ENCODE results near the gene ZNF346. TPM values are rescaled to one million over a fixed set of nuclear protein-coding genes. Genes with fewer than 3 reads are reported as not detected.

Gene ZNF346
- total RNA-seq, 2 donors from 2014 or later: 9.9 to 11.6 TPM

Other genes starting within 250 kb of the ZNF346 start
- gene UNC5A, start 212.1 kb upstream of the ZNF346 start, total RNA-seq: under 1 TPM; 0.35 to 0.50 TPM
- 10 to 100 TPM in 1 of 2 donors, 1 to 10 TPM in 1; 9.2 to 16.8 TPM for gene HK3, start 123.3 kb upstream of the ZNF346 start, total RNA-seq
- gene UIMC1, start 15.9 kb upstream of the ZNF346 start, total RNA-seq: 10 to 100 TPM; 25.4 to 32.1 TPM
- gene FGFR4, start 64.2 kb downstream of the ZNF346 start, total RNA-seq: 1 to 10 TPM in 1 of 2 donors, under 1 TPM in 1; 0.92 to 1.4 TPM
- gene NSD1, start 111.1 kb downstream of the ZNF346 start, total RNA-seq: 10 to 100 TPM; 40.6 to 44.2 TPM